Fibroblast of lung (primary cell): ENCODE measurements around the gene TRIP13.

Experiments
- EZH2 ChIP-seq: IDR thresholded peaks from 2 replicates; pipeline ENCODE4 v1.5.1; 2012; ENCODE audit warnings: low read length, control low read depth, mild to moderate bottlenecking; ENCODE audit errors: missing control alignments
- TF ChIP-seq, protein P1 (sequence below), 2 donors: IDR thresholded peaks in 1 of 2; conservative IDR thresholded peaks in 1 of 2; 1 replicate in 1 of 2; 2 replicates in 1 of 2; pipeline ENCODE4 v1.5.1; 2011 to 2012; ENCODE audit warnings: low read length in 2 of 2, control low read depth in 1 of 2, inconsistent platforms in 1 of 2, low read depth in 1 of 2, mild to moderate bottlenecking in 1 of 2

DNA sequence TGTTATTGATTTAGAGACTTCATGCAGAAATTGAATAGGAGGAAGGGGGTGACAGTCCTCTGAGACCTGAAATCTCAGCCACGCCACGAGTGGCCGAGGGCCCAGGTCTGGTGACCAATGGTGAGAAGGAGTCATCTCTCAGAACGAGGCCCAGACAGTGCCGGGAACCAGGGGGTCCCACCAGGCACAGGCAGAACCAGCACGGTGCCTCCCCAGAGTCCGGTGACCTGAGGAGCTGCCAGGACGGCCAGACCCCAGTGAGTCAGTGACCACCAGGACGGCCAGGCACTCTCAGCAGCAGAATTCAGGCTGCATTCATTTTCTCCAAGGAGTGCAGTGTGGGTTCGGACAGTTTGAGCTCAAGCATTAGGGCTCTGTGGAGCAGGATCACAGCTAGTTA is 72.1 kb downstream of the TRIP13 start:
- TF ChIP-seq, protein P1, sequence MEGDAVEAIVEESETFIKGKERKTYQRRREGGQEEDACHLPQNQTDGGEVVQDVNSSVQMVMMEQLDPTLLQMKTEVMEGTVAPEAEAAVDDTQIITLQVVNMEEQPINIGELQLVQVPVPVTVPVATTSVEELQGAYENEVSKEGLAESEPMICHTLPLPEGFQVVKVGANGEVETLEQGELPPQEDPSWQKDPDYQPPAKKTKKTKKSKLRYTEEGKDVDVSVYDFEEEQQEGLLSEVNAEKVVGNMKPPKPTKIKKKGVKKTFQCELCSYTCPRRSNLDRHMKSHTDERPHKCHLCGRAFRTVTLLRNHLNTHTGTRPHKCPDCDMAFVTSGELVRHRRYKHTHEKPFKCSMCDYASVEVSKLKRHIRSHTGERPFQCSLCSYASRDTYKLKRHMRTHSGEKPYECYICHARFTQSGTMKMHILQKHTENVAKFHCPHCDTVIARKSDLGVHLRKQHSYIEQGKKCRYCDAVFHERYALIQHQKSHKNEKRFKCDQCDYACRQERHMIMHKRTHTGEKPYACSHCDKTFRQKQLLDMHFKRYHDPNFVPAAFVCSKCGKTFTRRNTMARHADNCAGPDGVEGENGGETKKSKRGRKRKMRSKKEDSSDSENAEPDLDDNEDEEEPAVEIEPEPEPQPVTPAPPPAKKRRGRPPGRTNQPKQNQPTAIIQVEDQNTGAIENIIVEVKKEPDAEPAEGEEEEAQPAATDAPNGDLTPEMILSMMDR (conservative IDR thresholded peaks at IDR 0.05 in 1 of 2, IDR thresholded peaks at IDR 0.05 in 1 of 2; ENCODE audit: low read depth in 1 of 2, low read length in 2 of 2) = no peak
- TF ChIP-seq EZH2 = no peak
